Anterior cingulate cortex (tissue), 58 donors: ENCODE measurements around the gene CEACAM1.
"Not testable (repeated sequence)": the region's sequence is repeated elsewhere in the genome, so short reads cannot be mapped to it uniquely, and the experiment has no call there.

Source experiments
- DNase-seq, 58 donors: peaks; one replicate each; lab custom pipeline; 2025; lab: John Stamatoyannopoulos, UW

CEACAM1 gene

GRCh38 chr19:42528354-42529247 is at the start of gene CEACAM1:
TSS of gene CEACAM1 (minus strand) at chr19:42528481. CDS start at chr19:42528374, 107 bp downstream.
- DNase-seq = no peak

GRCh38 chr19:42577016-42577415 is 48.7 kb upstream of the CEACAM1 start:
- DNase-seq = no peak

GRCh38 chr19:42576241-42576640 is 48.0 kb upstream of the CEACAM1 start:
- DNase-seq = no peak

- no peak for DNase-seq
Observed at GRCh38 chr19:42573642-42574041, 45.4 kb upstream of the CEACAM1 start.

GRCh38 chr19:42571116-42571515 is 42.8 kb upstream of the CEACAM1 start:
- no peak for DNase-seq

GRCh38 chr19:42569193-42569592 is 40.9 kb upstream of the CEACAM1 start:
- DNase-seq = no peak

GRCh38 chr19:42568006-42568405 is 39.7 kb upstream of the CEACAM1 start:
- DNase-seq = peak in 2 of 58 donors; percentile 1 to 12

- DNase-seq = no peak
Observed at GRCh38 chr19:42567567-42567966, 39.3 kb upstream of the CEACAM1 start.

- DNase-seq = peak in 25 of 58 donors; percentile 5 to 64 (median 17)
Observed at GRCh38 chr19:42563352-42564210, 35.3 kb upstream of the CEACAM1 start.

GRCh38 chr19:42561512-42561911 is 33.2 kb upstream of the CEACAM1 start:
- no peak for DNase-seq

GRCh38 chr19:42560731-42561130 is 32.5 kb upstream of the CEACAM1 start:
- no peak for DNase-seq

- DNase-seq = no peak
Observed at GRCh38 chr19:42558450-42559150, 30.3 kb upstream of the CEACAM1 start.

GRCh38 chr19:42557386-42557871 is 29.1 kb upstream of the CEACAM1 start:
- not testable (repeated sequence) for DNase-seq

GRCh38 chr19:42555801-42556200 is 27.5 kb upstream of the CEACAM1 start:
- DNase-seq = peak in 6 of 58 donors; percentile 12 to 62 (median 27)

GRCh38 chr19:42555317-42555716 is 27.0 kb upstream of the CEACAM1 start:
- peak in 4 of 58 donors; percentile 24 to 29 (median 26) for DNase-seq

- DNase-seq = no peak
Observed at GRCh38 chr19:42554046-42554575, 25.8 kb upstream of the CEACAM1 start.

- peak in 1 of 58 donors; percentile 4 for DNase-seq
Observed at GRCh38 chr19:42553292-42554045, 25.2 kb upstream of the CEACAM1 start.

- no peak for DNase-seq
Observed at GRCh38 chr19:42552086-42553065, 24.1 kb upstream of the CEACAM1 start.
